ENCODE measurements around the gene MAP2K7.

GRCh38 chr19:7905268-7905667 lies 1.6 kb downstream of the MAP2K7 start:
- TF ChIP-seq POLR2A (IDR thresholded peaks at IDR 0.05), result no peak
- TF ChIP-seq, protein P1, sequence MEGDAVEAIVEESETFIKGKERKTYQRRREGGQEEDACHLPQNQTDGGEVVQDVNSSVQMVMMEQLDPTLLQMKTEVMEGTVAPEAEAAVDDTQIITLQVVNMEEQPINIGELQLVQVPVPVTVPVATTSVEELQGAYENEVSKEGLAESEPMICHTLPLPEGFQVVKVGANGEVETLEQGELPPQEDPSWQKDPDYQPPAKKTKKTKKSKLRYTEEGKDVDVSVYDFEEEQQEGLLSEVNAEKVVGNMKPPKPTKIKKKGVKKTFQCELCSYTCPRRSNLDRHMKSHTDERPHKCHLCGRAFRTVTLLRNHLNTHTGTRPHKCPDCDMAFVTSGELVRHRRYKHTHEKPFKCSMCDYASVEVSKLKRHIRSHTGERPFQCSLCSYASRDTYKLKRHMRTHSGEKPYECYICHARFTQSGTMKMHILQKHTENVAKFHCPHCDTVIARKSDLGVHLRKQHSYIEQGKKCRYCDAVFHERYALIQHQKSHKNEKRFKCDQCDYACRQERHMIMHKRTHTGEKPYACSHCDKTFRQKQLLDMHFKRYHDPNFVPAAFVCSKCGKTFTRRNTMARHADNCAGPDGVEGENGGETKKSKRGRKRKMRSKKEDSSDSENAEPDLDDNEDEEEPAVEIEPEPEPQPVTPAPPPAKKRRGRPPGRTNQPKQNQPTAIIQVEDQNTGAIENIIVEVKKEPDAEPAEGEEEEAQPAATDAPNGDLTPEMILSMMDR (IDR thresholded peaks at IDR 0.05), result no peak
